Measurements from ENCODE around the gene USP16. TPM values are rescaled to one million over a fixed set of nuclear protein-coding genes. Genes with fewer than 3 reads are reported as not detected.

The USP16 gene
- polyA plus RNA-seq, 6 donors from 2014 or later = 18.2 to 31.9 (median 23.0) TPM

Other genes with a start within 250 kb of the USP16 start
- 10 to 100 TPM; 18.6 to 23.5 (median 20.5) TPM for gene LTN1, start 31.8 kb upstream of the USP16 start, polyA plus RNA-seq (ENCODE audit: low read depth in 6 of 6)
- 10 to 100 TPM in 4 of 6 donors, 1 to 10 TPM in 2; 4.7 to 14.9 (median 12.0) TPM for gene RWDD2B, start 5.3 kb upstream of the USP16 start, polyA plus RNA-seq (ENCODE audit: low read depth in 6 of 6)
- gene CCT8, start 49.0 kb downstream of the USP16 start, polyA plus RNA-seq (ENCODE audit: low read depth in 6 of 6) = 100 to 1,000 TPM; 111 to 151 (median 120) TPM
- 10 to 100 TPM in 5 of 6 donors, 1 to 10 TPM in 1; 7.8 to 38.2 (median 18.5) TPM for gene MAP3K7CL, start 106.0 kb downstream of the USP16 start, polyA plus RNA-seq (ENCODE audit: low read depth in 6 of 6)